Stimulated activated CD8-positive, alpha-beta memory T cell treated with anti-CD3 and anti-CD28 coated beads, Interleukin-12 subunit alpha, Interleukin-12 subunit beta, amount 100 ng/mL, for 1 hour (primary cell): ENCODE data around the gene HOXA5.

Experiments
- DNase-seq: peaks from one replicate; pipeline ENCODE4 v3.0.0-alpha.2; 2020; ENCODE audit warnings: low read depth

The HOXA5 gene

DNA sequence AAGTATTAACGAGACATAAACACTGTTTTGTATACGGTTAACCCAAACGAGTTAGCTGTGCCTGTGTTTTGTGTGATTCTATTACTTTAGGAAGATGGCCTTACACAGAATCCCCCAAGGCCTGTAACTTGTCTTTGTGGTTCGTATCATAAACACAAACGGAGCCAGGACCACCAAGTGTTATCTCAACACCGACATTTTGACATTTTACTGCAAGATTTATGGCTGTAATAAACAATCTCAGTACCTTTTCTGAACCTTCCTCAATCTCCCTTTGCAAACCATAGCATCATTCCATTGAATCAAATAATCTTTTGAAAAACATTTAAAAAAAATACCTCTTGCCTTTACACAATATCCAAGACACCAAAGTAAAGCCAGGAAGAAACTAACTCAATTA is 10.5 kb downstream of the HOXA5 start:
- DNase-seq = no peak

DNA sequence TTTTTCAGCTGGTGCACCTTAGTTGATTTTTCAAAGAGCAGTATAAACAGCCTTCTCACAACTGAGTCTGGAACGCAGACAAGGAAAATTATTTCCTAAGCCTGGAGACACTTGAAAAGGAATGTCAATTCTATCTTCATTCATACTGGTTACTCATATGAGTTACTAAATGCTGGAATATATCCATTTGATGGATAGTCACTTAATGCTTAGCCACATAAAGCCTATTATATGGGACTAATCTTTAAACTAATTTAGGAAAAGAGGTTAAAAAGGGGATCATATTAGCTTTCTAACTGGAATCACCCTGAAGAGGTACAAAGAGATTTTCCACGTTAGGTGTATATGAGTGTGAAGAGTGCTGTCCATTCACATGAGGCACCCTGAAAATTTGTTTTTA is 11.3 kb downstream of the HOXA5 start:
- DNase-seq = no peak

DNA sequence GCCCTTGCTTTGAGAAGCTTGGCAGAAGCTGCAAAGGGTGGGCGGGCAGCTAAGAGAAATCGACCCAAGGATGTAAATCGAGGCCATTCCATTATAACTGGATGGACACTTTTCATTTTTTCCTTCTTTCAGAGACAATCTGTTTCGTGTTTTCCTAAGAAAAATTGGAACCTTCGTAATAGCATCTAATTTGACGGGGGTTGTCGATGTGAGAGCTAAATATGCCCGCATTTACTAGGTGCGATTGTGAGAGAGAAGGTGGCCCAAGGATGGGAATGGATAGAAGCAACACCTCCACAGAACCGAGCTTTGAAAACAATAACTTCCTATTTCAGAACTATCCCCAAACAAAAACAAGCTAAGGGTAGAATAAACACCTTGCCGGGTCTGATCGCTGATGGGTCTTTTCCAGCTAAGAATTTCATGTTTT is 12.1 kb downstream of the HOXA5 start:
- DNase-seq = no peak

DNA sequence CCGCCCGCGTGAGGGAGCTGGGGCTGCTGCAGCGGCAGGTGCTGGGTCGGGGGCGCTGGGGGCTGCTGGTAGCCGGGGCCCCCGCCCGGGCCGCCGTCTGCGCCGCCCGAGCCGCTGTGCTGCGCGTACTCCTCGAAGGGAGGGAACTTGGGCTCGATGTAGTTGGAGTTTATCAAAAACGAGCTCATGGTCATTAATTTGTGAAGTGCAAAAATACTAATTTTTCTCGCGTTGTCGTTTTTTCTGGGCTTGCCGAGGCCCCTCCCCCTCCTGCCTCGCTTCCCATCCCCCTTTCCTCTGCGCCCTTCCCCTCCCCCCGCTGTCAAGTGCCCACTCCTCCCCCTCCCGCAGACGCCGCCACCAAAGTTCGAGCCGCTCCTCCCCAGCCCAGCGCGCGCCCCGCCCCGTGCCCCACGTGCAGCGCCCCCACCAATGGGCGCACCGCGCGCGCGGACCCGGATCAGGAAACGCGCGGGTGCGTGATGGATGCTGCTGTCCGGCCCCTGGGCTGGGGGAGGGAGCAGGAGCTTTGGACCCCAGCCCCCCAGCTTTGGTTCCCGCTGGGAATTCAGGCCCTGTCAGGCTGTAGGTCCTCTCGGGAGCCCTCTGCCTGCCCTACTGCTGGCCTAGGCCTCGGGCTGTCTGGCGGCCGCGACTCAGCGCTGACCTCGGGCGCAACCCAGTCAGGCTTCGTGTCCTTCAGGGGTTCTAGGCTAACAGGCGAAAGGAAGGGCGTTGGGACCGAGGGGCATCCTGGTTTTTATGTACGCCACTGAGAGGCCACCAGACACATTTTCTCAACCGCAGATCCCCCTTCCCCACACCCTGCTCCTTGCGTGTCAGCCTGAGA is 12.7 kb downstream of the HOXA5 start, which contains the start of gene HOXA4:
Gene HOXA4, minus strand, starts transcription at position 218 of the 850 bp plus-strand sequence. Its CDS starts 24 bp downstream, at position 194.
- peak; percentile 43 for DNase-seq

DNA sequence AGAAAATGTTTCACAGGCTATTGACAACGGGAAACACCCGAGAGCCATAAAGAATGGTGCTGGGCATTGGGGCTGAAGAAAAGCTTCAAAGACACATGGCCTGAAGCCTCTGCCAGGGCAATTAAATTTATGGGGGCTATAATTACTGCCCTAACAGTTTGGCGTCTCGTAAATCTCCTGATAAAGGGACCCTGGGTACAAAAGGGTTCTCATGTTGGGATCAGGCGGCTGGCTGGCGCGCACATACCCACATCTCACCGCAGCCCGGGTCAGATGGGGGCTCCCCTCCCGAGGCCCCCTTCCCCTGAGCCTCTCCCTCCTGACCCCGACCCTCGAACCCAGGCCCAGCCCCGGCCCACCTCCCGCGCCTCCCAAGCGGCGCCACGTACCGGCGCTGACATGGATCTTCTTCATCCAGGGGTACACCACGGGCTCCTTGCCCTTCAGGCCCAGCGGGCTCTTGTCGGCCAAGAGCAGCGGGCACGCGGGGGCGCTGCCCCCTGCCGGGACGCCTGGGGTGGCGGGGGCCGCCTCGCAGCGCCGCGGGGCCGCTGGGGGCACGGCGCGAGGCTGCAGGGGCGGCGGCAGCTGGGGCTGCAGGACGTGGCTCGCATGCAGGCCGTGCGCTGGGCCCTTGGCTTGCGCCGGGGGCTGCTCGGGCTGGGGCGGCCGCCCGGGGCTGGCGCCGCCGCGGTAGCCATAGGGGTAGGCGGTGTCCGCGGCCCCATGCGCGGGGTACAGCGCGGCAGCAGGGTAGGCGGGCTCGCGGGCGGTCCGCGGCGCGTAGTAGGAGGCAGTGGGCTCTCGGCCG is 13.5 kb downstream of the HOXA5 start:
- no peak for DNase-seq

DNA sequence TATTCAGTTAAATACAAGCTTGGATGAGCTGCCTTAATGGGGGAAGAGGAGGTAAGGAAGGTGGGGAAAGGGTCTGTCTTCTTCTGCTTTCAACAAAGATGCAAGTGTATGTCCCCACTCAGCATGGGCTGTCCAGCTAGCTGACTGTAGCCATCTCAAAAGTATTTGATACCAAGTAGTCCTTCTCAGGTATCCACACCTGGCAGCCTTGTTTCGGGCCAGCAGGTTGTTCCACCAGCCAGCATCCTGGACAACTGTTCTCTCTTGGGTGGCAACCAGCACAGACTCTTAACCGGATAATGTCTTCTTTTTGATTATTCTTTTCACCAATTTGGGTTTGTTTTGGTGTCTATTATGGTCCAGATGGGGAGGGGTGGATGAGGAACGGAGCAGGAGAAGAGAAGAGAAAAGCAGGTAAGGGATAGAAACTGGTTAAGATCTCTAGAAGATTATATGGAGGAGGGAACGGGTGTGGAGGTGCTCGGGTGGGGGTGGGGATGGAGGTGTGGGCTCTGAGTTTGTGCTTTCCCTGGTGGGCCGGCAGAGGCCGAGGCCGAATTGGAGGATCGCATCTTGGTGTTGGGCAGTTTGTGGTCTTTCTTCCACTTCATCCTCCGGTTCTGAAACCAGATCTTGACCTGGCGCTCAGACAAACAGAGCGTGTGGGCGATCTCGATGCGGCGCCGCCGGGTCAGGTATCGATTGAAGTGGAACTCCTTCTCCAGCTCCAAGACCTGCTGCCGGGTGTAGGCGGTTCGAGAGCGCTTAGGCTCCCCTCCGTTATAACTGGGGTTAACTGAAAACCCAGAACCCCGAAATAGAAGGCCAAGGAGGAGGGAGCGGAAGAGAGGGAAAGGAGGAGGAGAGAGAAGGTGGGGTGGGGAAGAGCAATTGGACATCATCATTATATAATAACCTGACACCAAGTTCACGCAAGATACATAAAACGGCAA is 14.4 kb downstream of the HOXA5 start:
- DNase-seq = no peak

DNA sequence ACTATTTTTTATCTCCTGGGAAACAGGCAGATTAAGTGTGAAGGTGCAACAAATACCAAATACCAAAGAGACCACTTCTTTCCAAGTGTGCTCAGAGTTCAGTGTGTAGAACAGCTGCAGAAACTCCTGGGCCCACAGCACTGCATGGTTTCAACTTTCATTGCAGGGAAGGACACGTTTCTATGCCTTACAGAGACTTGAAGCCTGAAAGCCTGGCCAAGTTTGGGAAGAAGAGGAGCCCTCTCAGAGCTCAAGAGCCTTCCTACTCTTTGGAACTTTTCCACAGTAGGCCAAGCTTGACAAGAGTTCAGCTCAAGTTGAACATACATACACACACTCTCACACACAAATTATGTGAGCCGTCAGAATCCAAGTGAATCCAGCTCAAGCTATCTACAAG is 15.4 kb downstream of the HOXA5 start:
- DNase-seq = no peak

DNA sequence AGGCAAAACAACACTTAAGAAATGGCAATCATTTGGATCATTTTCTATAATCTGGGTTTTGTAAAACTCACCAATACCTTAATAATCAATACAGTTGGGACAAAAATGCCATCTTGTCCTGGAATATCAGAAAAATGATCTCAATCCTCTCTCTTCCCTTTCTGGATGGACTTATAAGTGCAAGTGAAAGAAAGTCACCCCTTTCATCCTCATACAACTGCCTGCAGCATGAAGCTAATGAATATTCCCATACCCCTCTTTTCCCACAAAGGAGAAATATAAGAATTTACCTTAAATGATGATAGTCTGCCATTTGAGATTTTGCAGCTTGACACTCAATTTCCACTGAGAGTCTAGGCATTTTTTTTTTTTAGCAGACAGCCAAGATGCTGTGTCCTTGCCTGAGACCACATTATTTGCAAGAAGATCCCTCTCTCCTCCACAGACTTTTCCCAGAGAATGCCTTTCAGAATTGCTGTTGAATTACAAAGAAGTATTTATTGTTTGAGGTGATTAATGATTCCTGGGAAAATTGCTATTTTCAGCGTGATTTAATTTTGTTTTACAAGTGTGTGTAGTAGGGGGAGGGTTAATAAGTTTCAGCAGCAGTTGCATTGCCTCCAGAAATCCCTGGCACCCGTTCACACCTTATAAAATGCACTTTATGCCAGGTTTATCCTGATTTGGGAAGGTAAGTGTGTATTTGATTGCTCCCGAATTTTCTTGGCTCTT is 16.7 kb downstream of the HOXA5 start:
- DNase-seq = no peak

DNA sequence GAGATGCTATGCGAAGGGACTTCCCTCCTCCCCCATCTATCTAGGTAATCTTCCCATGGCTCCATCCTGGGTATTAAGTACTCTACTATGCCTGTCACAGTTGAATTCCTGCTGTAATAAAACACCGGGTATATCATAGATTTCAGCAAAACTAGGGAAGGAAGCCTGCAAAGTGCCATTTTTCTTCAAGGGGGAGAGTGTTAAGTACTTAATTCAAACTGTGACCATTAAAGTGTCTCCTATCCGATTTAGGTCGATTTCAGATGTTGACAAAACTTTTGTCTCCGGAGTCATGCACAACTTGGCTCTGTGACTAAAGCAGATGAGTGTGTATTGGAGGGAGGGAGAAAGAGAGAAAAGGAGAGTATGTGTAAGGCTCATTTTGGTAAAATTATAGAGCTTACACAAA is 17.5 kb downstream of the HOXA5 start:
- DNase-seq = no peak

DNA sequence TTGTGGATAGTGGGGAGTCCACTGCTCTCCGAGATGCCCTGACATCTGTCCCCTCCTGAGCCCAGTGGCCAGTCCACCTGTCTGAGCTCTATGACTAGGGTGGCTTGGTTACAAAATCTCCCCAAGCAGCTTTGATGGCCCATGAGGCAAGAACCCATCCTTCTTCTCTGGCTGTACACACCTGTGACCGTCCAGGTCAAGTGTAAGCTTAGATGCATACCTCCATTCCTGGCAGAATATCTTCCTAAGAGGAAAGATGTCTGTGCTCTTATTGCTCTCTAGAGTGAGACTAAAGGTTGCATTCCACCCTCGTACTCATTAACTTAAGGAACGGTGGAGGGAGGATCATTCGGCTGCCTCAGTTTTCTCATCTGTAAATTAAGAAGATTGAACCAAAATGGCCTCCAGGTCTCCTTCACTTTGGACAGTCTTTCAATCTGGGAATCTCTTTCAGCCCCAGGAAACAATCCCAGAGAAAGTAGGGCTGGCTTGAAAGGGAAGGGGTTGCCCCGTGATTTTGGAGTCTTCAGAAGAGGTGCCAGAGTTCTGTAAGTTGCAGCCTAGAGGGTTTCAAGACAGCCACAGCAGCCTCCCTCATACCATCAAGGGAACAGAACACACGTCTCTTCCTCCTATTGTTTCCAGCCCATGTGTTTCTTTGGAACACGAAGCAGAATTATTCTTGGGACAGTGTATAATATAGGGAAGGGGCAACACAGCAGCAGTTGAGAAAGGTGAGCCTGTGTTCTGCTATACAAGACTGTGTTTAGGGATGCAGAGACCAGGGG is 18.4 kb downstream of the HOXA5 start:
- DNase-seq = no peak

DNA sequence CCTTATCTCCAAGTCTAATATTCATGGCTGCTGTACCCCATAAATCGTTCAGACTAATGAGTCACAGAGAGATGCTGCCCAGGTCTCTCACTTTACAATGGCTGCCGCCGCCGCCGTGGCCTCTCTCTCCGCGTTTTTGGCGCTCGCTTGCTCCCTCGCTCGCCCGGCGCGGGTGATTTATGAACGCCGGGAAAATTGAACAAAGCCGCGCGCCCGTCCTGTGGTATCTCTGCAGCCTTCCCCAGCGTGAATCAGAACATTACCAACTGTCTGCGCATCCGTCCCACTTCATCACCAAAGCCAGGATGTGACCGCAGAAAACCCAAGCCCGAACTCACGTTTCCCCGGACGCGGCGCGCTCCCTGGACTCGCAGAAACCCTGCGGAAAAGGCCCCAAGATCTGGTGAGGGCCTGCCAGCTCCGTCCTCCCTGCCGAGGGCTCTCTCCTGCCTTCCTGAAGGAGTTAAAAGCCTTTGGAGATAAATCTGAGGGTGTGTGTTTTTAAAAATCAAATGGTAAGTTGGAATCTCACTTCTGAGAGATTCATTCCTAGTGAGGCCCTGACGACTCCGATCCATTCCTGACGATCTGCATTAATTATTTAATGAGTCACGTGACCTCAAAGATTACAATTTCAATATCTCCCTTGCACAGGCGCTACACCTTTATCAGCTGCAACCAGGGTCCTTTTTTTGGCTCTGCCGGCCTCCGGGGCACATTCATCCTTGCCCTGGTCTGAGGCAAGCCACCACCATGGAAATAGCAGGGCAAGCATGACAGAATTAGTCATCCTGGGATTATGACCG is 19.2 kb downstream of the HOXA5 start:
- no peak for DNase-seq

DNA sequence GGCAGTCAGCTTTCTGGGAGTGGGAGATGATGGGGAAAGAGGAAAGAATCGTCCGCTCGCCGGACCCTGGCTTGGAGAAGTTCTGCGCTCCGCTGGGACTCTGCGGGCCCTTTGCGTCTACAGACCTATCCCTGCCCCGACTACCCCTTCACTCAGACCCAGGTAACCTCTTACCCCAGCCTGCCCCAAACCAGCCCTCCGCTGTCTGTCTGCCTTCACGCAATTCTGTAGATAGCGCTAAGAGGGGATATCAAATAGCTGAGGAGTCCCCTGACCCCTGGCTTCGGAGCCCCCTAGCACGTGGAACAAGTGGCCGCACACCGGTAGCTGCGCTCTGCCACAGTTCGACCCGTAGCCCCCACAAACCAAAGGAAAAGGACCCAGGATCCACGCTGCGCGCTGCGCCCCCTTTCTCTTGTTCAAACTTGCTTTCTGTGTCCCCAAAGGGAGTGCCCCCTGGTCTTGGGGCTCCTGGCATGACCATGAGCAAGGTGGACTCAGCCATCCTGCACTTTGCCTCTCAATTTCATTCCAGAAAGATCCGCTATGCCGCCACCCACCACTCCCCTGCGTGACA is 19.9 kb downstream of the HOXA5 start:
- no peak for DNase-seq

DNA sequence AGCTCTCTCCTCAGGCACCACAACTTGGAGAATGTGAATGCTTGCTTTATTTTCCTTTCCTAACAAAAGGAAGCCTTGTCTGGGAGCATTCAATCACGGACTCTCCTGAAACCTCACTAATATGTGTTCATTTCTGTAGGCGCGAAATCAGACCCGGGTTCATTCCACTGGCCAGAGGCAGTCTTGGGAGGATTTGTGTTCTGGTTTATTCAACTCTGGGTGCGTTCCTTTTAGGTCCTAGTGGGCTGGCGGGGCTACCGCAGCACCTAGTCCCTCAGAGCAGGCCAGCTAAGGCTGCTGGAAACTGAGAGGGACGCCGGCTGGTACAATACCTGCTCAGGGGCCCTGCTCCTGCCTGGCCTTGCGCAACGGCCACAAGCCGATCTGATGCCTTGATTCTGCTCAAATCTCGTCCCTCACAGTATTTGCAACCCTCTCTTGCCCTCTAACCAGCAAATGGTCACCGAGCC is 20.4 kb downstream of the HOXA5 start:
- no peak for DNase-seq

DNA sequence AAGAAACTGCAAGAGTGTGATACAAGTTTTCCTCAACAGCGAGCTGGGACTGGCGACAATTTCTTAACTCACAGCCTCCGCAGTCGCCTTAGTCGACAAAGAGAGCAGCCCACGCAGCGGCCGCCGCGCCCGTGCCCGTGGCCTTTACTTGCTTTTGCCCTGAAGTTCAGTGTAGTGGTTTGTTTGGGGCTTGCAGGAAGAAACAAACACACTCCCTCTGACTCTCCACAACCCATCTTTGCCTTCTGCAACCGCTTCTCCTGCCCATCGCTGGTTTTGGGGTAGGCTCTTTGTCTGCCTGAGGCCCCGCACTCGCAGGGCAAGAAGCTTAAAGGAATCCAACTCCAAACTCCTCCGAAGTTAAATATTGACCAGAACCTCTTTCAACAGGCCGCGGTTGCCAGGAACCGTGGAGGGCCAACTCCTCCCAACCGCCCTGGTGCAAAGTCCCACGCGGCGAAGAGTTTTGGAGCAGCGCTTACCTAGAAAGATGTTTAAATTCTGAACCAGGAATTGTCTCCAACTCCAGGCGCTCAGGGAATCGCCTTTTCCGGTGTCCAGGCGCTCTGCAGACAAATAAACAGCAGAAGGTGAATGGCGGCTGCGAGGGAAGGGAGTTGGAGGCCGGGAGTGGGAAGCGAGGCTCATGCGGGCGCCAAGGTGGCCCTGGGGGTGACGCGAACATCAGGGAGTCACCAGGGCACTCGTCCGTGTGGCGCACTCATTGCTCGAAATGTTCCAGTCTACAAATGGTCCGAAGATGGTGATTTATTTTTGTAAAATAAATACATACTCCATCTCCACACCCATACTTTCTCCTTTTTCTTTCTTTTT is 21.2 kb downstream of the HOXA5 start:
- DNase-seq = no peak

DNA sequence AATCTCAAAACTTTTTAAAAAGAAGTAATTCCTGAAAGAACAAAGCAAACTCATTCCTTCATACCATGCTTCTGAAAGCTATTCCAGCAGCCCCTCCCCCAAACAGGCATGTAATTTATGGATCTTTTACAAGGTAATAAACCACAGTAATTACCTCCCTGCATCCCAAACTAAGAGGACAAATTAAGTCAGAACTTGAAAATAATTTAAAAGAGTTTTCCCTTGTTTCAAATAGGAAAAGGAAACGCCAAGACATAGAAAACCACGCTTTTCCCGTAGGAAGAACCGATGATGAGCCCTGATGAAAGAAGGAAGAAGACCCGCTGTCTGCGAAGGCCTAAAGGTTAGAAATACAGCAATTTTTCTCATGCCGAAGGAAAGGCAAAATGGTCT is 21.8 kb downstream of the HOXA5 start:
- DNase-seq = no peak

DNA sequence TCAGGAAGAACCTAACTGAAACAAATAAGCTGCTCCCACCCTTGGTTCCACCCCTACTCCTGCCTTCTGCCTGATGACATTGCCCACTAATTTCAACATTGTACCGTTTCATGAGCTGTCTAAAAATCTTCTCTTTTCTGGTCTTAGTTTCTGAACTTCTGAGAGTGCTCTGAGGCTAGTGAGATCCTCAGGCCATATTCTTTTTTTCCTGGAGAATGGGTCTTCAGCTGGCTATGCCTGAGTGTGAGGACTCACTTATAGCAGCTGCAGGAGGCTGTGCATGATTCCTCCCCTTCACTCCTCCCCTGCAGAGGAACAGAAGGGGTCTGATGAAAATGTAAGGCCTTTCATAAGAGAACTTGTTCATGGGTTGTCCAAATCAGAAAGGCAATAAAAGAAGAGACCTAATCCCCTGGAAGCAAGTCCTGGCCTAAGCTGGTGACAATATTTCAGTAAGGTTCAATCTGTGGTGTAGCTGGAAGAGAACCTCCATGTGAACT is 24.0 kb downstream of the HOXA5 start:
- no peak for DNase-seq

DNA sequence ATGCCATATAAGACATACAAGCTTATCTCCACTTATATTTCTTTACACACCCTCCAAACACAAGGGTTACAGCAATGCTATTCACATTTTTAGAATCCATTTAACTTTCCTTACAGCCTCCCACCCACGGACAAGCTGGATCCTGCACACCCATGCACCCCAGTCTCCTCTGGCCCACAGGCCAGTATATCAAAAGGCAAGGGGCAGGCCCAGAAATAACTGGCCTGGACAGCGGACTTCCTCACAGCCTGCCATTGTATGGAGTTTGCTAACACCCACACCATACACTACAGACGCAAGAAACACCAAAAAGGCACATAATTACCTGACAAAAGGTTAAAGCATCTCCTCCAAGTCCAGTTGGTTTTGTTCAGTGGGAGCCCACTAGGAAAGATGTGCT is 24.9 kb downstream of the HOXA5 start:
- DNase-seq = no peak

DNA sequence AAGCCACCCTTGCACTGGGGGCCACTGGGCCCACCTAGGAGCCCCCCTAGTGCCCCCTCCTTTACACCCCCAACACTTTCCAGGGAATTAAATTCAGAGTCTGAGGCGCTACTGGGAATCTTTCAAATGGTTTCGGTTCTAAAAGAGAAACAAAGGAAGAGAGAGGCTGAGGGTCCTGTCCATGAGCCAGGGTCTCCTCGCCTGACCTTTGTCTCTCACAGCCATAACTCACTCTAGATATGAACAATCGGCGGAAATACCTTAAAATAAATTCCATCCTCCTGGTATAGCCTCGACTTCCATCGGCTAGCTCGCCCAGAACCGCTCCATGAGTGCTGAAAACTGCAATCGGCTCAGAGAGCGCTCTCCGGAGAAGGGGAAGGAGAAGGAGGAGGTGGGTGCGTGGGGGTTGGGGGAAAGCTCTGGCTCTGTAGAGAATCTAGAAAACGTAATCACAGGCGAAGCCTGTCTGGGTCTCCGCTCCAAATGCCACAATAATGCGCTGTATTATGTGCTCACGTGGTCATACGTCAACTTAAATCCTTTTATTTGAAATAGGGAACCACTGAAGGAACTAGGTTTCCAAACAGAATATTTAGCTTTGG is 25.5 kb downstream of the HOXA5 start:
- DNase-seq = no peak
